Measurements from ENCODE around the gene GINS1. TPM values are rescaled to one million over a fixed set of nuclear protein-coding genes. Genes with fewer than 3 reads are reported as not detected.

GINS1 gene
- total and polyA plus RNA-seq, 11 donors: 0.15 to 3.1 (median 0.36) TPM

DNA sequence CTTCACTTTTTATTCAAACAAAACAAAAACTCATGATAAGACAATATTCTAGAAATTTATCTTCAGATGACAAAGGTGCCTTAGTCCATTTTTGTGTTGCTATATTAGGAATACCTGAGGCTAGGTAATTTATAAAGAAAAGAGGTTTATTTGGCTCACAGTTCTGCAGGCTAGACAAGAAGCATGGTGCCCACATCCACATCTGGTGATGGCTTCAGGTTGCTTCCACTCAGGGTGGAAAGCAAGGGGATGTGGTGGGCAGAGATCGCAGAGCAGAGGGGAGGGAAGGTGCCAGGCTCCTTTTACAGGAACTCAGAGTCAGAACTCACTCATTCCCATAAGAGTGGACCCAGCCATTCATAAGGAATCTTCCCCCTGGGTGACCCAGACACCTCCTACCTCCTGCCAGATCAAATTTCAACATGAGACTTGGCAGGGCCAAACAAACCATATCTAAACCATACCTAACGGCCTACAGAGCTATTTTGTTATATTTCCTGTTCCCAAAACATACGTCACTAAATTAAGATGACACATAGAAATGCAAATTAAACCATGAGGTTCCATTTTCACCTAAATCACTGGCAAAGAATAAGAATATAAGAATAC is 43.2 kb upstream of the GINS1 start:
- 65 to 70% (median 68%) methylated on average over 3 of the region's 3 CpGs for WGBS, 4 donors
- H3K36me3 ChIP-seq: no peaks in the 10 kb centered on the region
- intact Hi-C loops (cut with DNase I): no loop called here
- ATAC-seq (no peak), DNase-seq (no peak)
- peaks cover 0 to 8% (median 0%) of the 10 kb centered on the region in 12 donors for H3K4me1 ChIP-seq
- no peaks in the 10 kb centered on the region for H3K9me3 ChIP-seq
- no peak overlapping the region for H3K4me3 ChIP-seq
- H3K27me3 ChIP-seq: no peaks in the 10 kb centered on the region
- no peak overlapping the region for H3K27ac ChIP-seq
- TF ChIP-seq, protein P1, sequence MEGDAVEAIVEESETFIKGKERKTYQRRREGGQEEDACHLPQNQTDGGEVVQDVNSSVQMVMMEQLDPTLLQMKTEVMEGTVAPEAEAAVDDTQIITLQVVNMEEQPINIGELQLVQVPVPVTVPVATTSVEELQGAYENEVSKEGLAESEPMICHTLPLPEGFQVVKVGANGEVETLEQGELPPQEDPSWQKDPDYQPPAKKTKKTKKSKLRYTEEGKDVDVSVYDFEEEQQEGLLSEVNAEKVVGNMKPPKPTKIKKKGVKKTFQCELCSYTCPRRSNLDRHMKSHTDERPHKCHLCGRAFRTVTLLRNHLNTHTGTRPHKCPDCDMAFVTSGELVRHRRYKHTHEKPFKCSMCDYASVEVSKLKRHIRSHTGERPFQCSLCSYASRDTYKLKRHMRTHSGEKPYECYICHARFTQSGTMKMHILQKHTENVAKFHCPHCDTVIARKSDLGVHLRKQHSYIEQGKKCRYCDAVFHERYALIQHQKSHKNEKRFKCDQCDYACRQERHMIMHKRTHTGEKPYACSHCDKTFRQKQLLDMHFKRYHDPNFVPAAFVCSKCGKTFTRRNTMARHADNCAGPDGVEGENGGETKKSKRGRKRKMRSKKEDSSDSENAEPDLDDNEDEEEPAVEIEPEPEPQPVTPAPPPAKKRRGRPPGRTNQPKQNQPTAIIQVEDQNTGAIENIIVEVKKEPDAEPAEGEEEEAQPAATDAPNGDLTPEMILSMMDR (IDR thresholded peaks at IDR 0.05): no peak
- TF ChIP-seq POLR2A (IDR thresholded peaks at IDR 0.05): no peak

DNA sequence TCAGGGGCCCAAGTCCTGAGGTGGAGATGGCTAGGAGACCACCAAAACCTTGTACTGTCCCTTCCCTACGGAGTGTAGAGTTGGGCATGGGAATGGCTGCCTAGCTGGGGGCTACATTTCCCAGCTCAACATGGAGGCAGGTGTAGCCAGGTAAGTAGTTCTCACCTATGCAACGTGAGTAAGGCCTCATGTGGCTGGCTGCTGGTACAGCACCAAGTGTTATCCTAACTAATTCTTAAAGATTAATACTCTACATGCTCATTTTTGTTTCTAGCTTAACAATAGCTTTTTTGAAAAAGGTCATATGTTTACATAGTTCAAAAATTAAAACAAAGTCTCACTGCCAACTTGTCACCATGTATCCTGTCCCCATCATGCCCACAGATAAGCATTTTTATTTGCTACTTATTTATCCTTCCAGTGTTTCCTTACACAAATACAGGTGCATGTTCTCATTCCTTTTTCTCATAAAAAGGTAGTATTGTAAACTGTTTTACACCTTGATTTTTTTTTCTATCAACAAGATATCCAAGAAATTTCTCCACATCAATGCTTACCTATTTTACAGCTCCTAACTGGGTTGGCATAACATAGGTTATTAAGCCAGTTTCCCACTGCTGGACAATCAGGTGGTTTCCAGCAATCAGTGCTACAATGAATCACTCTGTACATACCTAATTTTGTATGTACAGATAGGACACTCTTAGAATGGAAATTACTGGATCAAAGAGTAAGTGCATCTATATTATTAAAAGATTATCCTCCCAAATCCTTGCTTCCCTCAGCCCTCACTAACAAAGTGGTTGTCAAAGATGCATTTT is 42.4 kb upstream of the GINS1 start:
- ATAC-seq (no peak), DNase-seq (no peak)
- 87 to 94% (median 91%) methylated on average over 2 of the region's 2 CpGs for WGBS, 4 donors
- H3K36me3 ChIP-seq: no peaks in the 10 kb centered on the region
- H3K4me1 ChIP-seq: peaks cover 0 to 8% (median 0%) of the 10 kb centered on the region in 12 donors
- H3K9me3 ChIP-seq: no peaks in the 10 kb centered on the region
- no peaks in the 10 kb centered on the region for H3K27me3 ChIP-seq
- H3K4me3 ChIP-seq: no peak overlapping the region
- intact Hi-C loops (cut with DNase I): loop anchor here in 1 of 10 donors (5.0 kb wide), 1 partner anchor 38 kb away; no protein-coding TSS in a partner anchor
- H3K27ac ChIP-seq: no peak overlapping the region
- TF ChIP-seq, protein P1 (IDR thresholded peaks at IDR 0.05): no peak
- no peak for TF ChIP-seq POLR2A (IDR thresholded peaks at IDR 0.05)

DNA sequence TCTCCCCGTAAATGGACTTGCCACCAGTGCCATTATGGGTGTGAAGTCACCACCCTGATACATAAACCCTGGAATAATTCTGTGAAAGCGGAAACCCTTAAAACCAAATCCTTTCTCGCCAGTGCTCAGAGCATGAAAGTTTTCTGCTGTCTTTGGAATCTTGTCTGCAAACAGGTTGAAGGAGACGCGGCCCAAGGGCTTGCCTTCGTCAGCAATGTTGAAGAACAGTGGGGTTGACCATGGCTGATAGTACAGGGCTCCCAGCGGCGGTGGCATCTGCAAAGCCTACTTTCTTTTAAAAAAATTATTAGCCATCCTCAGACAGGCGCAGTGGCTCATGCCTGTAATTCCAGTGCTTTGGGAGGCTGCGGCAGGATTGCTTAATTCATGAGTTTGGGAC is 38.9 kb upstream of the GINS1 start:
- no peak for ATAC-seq
- TF ChIP-seq, protein P1 (IDR thresholded peaks at IDR 0.05): no peak
- TF ChIP-seq POLR2A (IDR thresholded peaks at IDR 0.05): no peak
- no peaks in the 10 kb centered on the region for H3K27me3 ChIP-seq
- H3K9me3 ChIP-seq: no peaks in the 10 kb centered on the region
- no peak overlapping the region for H3K4me3 ChIP-seq
- no peak overlapping the region for H3K27ac ChIP-seq
- DNase-seq: no peak
- 98 to 99% (median 98%) methylated on average over 10 of the region's 10 CpGs for WGBS, 4 donors
- no peaks in the 10 kb centered on the region for H3K36me3 ChIP-seq
- H3K4me1 ChIP-seq: no peaks in the 10 kb centered on the region
- intact Hi-C loops (cut with DNase I): loop anchor here in 1 of 10 donors (5.0 kb wide), 1 partner anchor 41 kb away; no protein-coding TSS in a partner anchor

DNA sequence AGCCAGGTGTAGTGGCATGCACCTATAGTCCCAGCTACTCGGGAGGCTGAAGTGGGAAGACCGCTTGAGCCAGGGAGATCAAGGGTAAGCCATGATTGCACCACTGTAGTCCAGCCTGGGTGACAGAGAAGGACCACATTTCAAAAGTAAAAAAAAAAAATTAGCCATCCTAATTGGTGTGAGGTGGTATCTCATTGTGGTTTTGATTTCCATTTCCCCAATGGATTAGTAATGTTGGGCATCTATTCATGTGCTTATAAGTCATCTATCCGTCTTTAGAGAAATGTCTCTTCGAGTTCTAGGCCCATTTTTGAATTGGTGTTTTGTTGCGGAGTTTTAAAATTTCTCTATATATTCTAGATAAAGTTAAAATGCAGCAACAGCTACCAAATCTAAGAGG is 38.5 kb upstream of the GINS1 start:
- TF ChIP-seq POLR2A (IDR thresholded peaks at IDR 0.05): no peak
- TF ChIP-seq, protein P1 (IDR thresholded peaks at IDR 0.05): no peak
- Histone ChIP-seq H3K27ac (no peak overlapping the region), H3K27me3 (no peaks in the 10 kb centered on the region), H3K4me1 (no peaks in the 10 kb centered on the region), H3K36me3 (no peaks in the 10 kb centered on the region), H3K9me3 (no peaks in the 10 kb centered on the region), H3K4me3 (no peak overlapping the region)
- ATAC-seq (no peak), DNase-seq (no peak)
- 97 to 99% (median 98%) methylated on average over 5 of the region's 5 CpGs for WGBS, 4 donors
- intact Hi-C loops (cut with DNase I): loop anchor here in 1 of 10 donors (5.0 kb wide), 1 partner anchor 42 kb away; no protein-coding TSS in a partner anchor
